Measurements from ENCODE around the gene COL25A1. TPM values are rescaled to one million over a fixed set of nuclear protein-coding genes. Genes with fewer than 3 reads are reported as not detected.

COL25A1 gene
- total RNA-seq, 1 experiment from 2014 or later: not detected

DNA sequence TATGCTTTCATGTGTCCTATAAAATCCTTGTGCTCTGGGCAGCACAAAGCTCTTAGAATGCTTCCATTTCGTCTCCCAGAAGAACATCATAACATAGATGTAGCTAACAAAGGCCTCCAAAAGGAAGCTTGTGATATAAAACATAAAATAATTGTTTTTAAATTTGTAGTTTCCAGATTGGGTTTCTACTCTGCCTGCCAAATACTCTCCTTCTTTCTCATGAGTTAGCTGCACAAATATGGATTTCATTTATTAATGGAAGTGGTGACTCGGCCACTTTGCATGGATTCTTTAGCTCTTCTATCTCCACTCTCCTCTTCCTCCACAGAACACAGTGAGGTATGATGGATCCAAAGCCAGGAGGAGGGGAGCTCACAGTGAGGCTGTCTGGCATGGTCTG lies 265.4 kb downstream of the COL25A1 start:
- no TSS peak for BruUV-seq (replicated peaks)
- ChIA-PET POLR2A (no interaction called here), CTCF (no interaction called here)
- H3K27ac ChIP-seq (ENCODE audit: low read length): no peak overlapping the region
- H3K4me3 ChIP-seq (ENCODE audit: low read depth in 2 of 2, low read length in 2 of 2): no peak overlapping the region
- H3K4me1 ChIP-seq (ENCODE audit: control insufficient read depth, insufficient read depth, low read length): no peaks in the 10 kb centered on the region
- no peaks in the 10 kb centered on the region for H3K36me3 ChIP-seq (ENCODE audit: control insufficient read depth, insufficient read depth, low read length)
- no peak for DNase-seq (ENCODE audit: low read depth, low spot score)
- no peaks in the 10 kb centered on the region for H3K27me3 ChIP-seq (ENCODE audit: control insufficient read depth, insufficient read depth, low read length)
- H3K9me3 ChIP-seq (ENCODE audit: control insufficient read depth, insufficient read depth, low read depth, low read length): no peaks in the 10 kb centered on the region
- intact Hi-C loops (cut with micrococcal nuclease; ENCODE audit: unreplicated experiment): no loop called here
- ATAC-seq: no peak
- no peak for TF ChIP-seq TCF7L2 (IDR thresholded peaks at IDR 0.05; ENCODE audit: low read depth, low read length)
- TF ChIP-seq SIN3A (IDR thresholded peaks at IDR 0.05; ENCODE audit: borderline replicate concordance, insufficient read depth, low read depth, low read length): no peak
- TF ChIP-seq, protein P1, sequence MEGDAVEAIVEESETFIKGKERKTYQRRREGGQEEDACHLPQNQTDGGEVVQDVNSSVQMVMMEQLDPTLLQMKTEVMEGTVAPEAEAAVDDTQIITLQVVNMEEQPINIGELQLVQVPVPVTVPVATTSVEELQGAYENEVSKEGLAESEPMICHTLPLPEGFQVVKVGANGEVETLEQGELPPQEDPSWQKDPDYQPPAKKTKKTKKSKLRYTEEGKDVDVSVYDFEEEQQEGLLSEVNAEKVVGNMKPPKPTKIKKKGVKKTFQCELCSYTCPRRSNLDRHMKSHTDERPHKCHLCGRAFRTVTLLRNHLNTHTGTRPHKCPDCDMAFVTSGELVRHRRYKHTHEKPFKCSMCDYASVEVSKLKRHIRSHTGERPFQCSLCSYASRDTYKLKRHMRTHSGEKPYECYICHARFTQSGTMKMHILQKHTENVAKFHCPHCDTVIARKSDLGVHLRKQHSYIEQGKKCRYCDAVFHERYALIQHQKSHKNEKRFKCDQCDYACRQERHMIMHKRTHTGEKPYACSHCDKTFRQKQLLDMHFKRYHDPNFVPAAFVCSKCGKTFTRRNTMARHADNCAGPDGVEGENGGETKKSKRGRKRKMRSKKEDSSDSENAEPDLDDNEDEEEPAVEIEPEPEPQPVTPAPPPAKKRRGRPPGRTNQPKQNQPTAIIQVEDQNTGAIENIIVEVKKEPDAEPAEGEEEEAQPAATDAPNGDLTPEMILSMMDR (IDR thresholded peaks at IDR 0.05): no peak
- TF ChIP-seq, protein P2, sequence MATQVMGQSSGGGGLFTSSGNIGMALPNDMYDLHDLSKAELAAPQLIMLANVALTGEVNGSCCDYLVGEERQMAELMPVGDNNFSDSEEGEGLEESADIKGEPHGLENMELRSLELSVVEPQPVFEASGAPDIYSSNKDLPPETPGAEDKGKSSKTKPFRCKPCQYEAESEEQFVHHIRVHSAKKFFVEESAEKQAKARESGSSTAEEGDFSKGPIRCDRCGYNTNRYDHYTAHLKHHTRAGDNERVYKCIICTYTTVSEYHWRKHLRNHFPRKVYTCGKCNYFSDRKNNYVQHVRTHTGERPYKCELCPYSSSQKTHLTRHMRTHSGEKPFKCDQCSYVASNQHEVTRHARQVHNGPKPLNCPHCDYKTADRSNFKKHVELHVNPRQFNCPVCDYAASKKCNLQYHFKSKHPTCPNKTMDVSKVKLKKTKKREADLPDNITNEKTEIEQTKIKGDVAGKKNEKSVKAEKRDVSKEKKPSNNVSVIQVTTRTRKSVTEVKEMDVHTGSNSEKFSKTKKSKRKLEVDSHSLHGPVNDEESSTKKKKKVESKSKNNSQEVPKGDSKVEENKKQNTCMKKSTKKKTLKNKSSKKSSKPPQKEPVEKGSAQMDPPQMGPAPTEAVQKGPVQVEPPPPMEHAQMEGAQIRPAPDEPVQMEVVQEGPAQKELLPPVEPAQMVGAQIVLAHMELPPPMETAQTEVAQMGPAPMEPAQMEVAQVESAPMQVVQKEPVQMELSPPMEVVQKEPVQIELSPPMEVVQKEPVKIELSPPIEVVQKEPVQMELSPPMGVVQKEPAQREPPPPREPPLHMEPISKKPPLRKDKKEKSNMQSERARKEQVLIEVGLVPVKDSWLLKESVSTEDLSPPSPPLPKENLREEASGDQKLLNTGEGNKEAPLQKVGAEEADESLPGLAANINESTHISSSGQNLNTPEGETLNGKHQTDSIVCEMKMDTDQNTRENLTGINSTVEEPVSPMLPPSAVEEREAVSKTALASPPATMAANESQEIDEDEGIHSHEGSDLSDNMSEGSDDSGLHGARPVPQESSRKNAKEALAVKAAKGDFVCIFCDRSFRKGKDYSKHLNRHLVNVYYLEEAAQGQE (IDR thresholded peaks at IDR 0.05; ENCODE audit: insufficient read depth in 1 of 2, low read depth in 2 of 2, low read length in 1 of 2): no peak
- no peak for TF ChIP-seq POLR2AphosphoS5 (IDR thresholded peaks at IDR 0.05; ENCODE audit: low read depth, low read length)
- in situ Hi-C loops (cut with HindIII; ENCODE audit: low pct_unique_long_range_greater_than_20kb, low sequenced_read_pairs): no loop called here

DNA sequence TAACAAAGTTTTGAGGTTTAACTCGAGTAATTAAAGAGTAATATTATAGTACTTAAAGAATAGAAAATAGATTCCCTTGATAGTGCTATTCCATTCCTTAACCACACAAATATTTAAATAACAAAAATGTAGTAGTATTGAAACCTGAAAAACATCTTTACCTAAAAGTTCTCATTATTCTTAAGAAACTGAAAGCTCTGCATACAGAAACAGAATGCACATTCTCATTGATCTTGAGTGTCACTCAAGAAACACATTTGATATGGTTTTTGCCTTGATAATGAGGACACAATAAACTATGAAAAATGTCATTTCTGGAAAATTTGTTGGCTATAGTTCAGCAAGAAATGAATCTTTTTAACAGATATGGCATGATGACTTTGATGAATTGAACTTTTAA lies 268.5 kb downstream of the COL25A1 start:
- in situ Hi-C loops (cut with HindIII; ENCODE audit: low pct_unique_long_range_greater_than_20kb, low sequenced_read_pairs) (no loop called here), intact Hi-C loops (cut with micrococcal nuclease; ENCODE audit: unreplicated experiment) (no loop called here)
- no peaks in the 10 kb centered on the region for H3K9me3 ChIP-seq (ENCODE audit: control insufficient read depth, insufficient read depth, low read depth, low read length)
- TF ChIP-seq SIN3A (IDR thresholded peaks at IDR 0.05; ENCODE audit: borderline replicate concordance, insufficient read depth, low read depth, low read length) (no peak), TCF7L2 (IDR thresholded peaks at IDR 0.05; ENCODE audit: low read depth, low read length) (no peak), POLR2AphosphoS5 (IDR thresholded peaks at IDR 0.05; ENCODE audit: low read depth, low read length) (no peak)
- TF ChIP-seq, protein P1 (IDR thresholded peaks at IDR 0.05): no peak
- no peak for ATAC-seq
- no peak for DNase-seq (ENCODE audit: low read depth, low spot score)
- H3K27ac ChIP-seq (ENCODE audit: low read length): no peak overlapping the region
- no peaks in the 10 kb centered on the region for H3K36me3 ChIP-seq (ENCODE audit: control insufficient read depth, insufficient read depth, low read length)
- CTCF ChIA-PET: no interaction called here
- no TSS peak for BruUV-seq (replicated peaks)
- no peaks in the 10 kb centered on the region for H3K4me1 ChIP-seq (ENCODE audit: control insufficient read depth, insufficient read depth, low read length)
- H3K27me3 ChIP-seq (ENCODE audit: control insufficient read depth, insufficient read depth, low read length): no peaks in the 10 kb centered on the region
- H3K4me3 ChIP-seq (ENCODE audit: low read depth in 2 of 2, low read length in 2 of 2): no peak overlapping the region
- POLR2A ChIA-PET: no interaction called here

Measured in Panc1 (cell line).